WTC11 (cell line): Measurements from ENCODE around the gene REEP6. TPM values are rescaled to one million over a fixed set of nuclear protein-coding genes. Genes with fewer than 3 reads are reported as not detected.

ENCODE experiments used
- ATF3 ChIP-seq: sonication (generic); formaldehyde crosslinking; conservative IDR thresholded peaks from 2 replicates; pipeline ENCODE4 v1.8.1; 2022; ENCODE audit warnings: mild to moderate bottlenecking, missing genetic modification reagents
- CBFB ChIP-seq: sonication (generic); formaldehyde crosslinking; IDR thresholded peaks from 2 replicates; pipeline ENCODE4 v1.8.1; 2022; ENCODE audit warnings: mild to moderate bottlenecking, low read depth, missing genetic modification reagents
- FOXP1 ChIP-seq: sonication (generic); formaldehyde crosslinking; IDR thresholded peaks from 2 replicates; pipeline ENCODE4 v1.8.0; 2022; ENCODE audit warnings: missing genetic modification reagents, mild to moderate bottlenecking, moderate library complexity, borderline replicate concordance
- GABPB1 ChIP-seq: sonication (generic); formaldehyde crosslinking; IDR thresholded peaks from 2 replicates; pipeline ENCODE4 v1.8.1; 2023; ENCODE audit warnings: mild to moderate bottlenecking, missing genetic modification reagents
- GRHL2 ChIP-seq: fragments of 250-450 bp; sonication (Bioruptor Pico); IDR thresholded peaks from 2 replicates; pipeline ENCODE4 v1.8.0; 2022; ENCODE audit warnings: mild to moderate bottlenecking, moderate library complexity; ENCODE audit not compliant: insufficient replicate concordance, severe bottlenecking
- GTF2I ChIP-seq: fragments of 250-450 bp; sonication (Bioruptor Pico); conservative IDR thresholded peaks from 2 replicates; pipeline ENCODE4 v1.4.0; 2021; ENCODE audit warnings: mild to moderate bottlenecking
- HMGXB4 ChIP-seq: sonication (generic); formaldehyde crosslinking; IDR thresholded peaks from 2 replicates; pipeline ENCODE4 v1.8.1; 2023; ENCODE audit warnings: mild to moderate bottlenecking, moderate library complexity, missing genetic modification reagents
- IRF1 ChIP-seq: sonication (generic); formaldehyde crosslinking; IDR thresholded peaks from 2 replicates; pipeline ENCODE4 v1.8.0; 2023; ENCODE audit warnings: missing genetic modification reagents
- MYBL2 ChIP-seq: sonication (generic); formaldehyde crosslinking; IDR thresholded peaks from 2 replicates; pipeline ENCODE4 v1.8.1; 2023; ENCODE audit warnings: mild to moderate bottlenecking, moderate library complexity, missing genetic modification reagents
- OVOL2 ChIP-seq: fragments of 250-450 bp; sonication (Bioruptor Pico); IDR thresholded peaks from 2 replicates; pipeline ENCODE4 v1.9.0; 2021; ENCODE audit warnings: mild to moderate bottlenecking, borderline replicate concordance
- PRDM15 ChIP-seq: sonication (generic); formaldehyde crosslinking; IDR thresholded peaks from 2 replicates; pipeline ENCODE4 v1.8.0; 2022; ENCODE audit warnings: missing genetic modification reagents
- PRRX2 ChIP-seq: fragments of 250-450 bp; sonication (Bioruptor Pico); IDR thresholded peaks from 2 replicates; pipeline ENCODE4 v1.8.0; 2021; ENCODE audit warnings: mild to moderate bottlenecking
- RELA ChIP-seq: sonication (generic); formaldehyde crosslinking; IDR thresholded peaks from 2 replicates; pipeline ENCODE4 v1.8.1; 2022; ENCODE audit warnings: missing genetic modification reagents, mild to moderate bottlenecking, borderline replicate concordance
- SMAD3 ChIP-seq: sonication (generic); formaldehyde crosslinking; IDR thresholded peaks from 2 replicates; pipeline ENCODE4 v1.8.0; 2022; ENCODE audit warnings: missing genetic modification reagents, mild to moderate bottlenecking, borderline replicate concordance
- SOX15 ChIP-seq: fragments of 250-450 bp; sonication (Bioruptor Pico); IDR thresholded peaks from 2 replicates; pipeline ENCODE4 v1.9.0; 2021; ENCODE audit warnings: mild to moderate bottlenecking
- USF1 ChIP-seq: sonication (generic); formaldehyde crosslinking; IDR thresholded peaks from 2 replicates; pipeline ENCODE4 v1.8.0; 2022; ENCODE audit warnings: mild to moderate bottlenecking, missing genetic modification reagents
- ZBTB21 ChIP-seq: sonication (generic); formaldehyde crosslinking; IDR thresholded peaks from 2 replicates; pipeline ENCODE4 v1.8.1; 2023; ENCODE audit warnings: mild to moderate bottlenecking, missing genetic modification reagents, borderline replicate concordance
- ZMAT4 ChIP-seq: fragments of 250-450 bp; sonication (Bioruptor Pico); IDR thresholded peaks from 2 replicates; pipeline ENCODE4 v1.9.0; 2021; ENCODE audit warnings: mild to moderate bottlenecking
- ZNF121 ChIP-seq: sonication (generic); formaldehyde crosslinking; IDR thresholded peaks from 2 replicates; pipeline ENCODE4 v1.8.0; 2023; ENCODE audit warnings: missing genetic modification reagents
- ZNF138 ChIP-seq: sonication (generic); formaldehyde crosslinking; conservative IDR thresholded peaks from 2 replicates; pipeline ENCODE4 v1.8.1; 2022; ENCODE audit warnings: mild to moderate bottlenecking, moderate library complexity, missing genetic modification reagents
- ZNF263 ChIP-seq: sonication (generic); formaldehyde crosslinking; IDR thresholded peaks from 2 replicates; pipeline ENCODE4 v1.8.1; 2022; ENCODE audit warnings: low read depth, mild to moderate bottlenecking, moderate library complexity, missing genetic modification reagents
- ZNF281 ChIP-seq: sonication (generic); formaldehyde crosslinking; IDR thresholded peaks from 2 replicates; pipeline ENCODE4 v1.8.0; 2023; ENCODE audit warnings: mild to moderate bottlenecking, missing genetic modification reagents
- ZNF423 ChIP-seq: fragments of 250-450 bp; sonication (Bioruptor Pico); IDR thresholded peaks from 2 replicates; pipeline ENCODE4 v2.1.2; 2022; ENCODE audit warnings: mild to moderate bottlenecking, moderate library complexity
- ZNF425 ChIP-seq: fragments of 250-450 bp; sonication (Bioruptor Pico); conservative IDR thresholded peaks from 2 replicates; pipeline ENCODE4 v1.9.0; 2021; ENCODE audit warnings: mild to moderate bottlenecking
- ZNF671 ChIP-seq: fragments of 250-450 bp; sonication (Bioruptor Pico); IDR thresholded peaks from 2 replicates; pipeline ENCODE4 v1.8.0; 2021; ENCODE audit warnings: mild to moderate bottlenecking
- total RNA-seq: library from RNA; stranded (reverse); gene quantifications from 3 replicates; pipeline ENCODE4 v1.2.3, GENCODE V29; 2021

Gene REEP6
- total RNA-seq, 1 experiment from 2014 or later: 17.0 TPM

GRCh38 chr19:1465191-1466016, 25.6 kb upstream of the REEP6 start (continued):
- no peak for TF ChIP-seq SMAD3 (CRISPR knock-in tag)
- TF ChIP-seq OVOL2 (CRISPR knock-in tag): no peak
- no peak for TF ChIP-seq SOX15 (CRISPR knock-in tag)
- TF ChIP-seq PRDM15: no peak
- no peak for TF ChIP-seq GRHL2
- no peak for TF ChIP-seq GABPB1
- peak; percentile 57 for TF ChIP-seq ZNF263
- TF ChIP-seq ATF3 (CRISPR knock-in tag): no peak
- no peak for TF ChIP-seq RELA
- peak; percentile 81; the same call in 1 of the 2 replicates for TF ChIP-seq ZNF138 (CRISPR knock-in tag)
- TF ChIP-seq GTF2I (CRISPR knock-in tag): no peak
- TF ChIP-seq ZNF423: peak; percentile 28; the same call in 1 of the 2 replicates
- peak; percentile 72; the same call in 1 of the 2 replicates for TF ChIP-seq HMGXB4 (CRISPR knock-in tag)
- no peak for TF ChIP-seq ZNF671 (CRISPR knock-in tag)
- TF ChIP-seq ZMAT4: no peak
- no peak for TF ChIP-seq ZNF121 (CRISPR knock-in tag)
- TF ChIP-seq FOXP1 (CRISPR knock-in tag): no peak
- TF ChIP-seq MYBL2 (CRISPR knock-in tag): no peak
- TF ChIP-seq ZBTB21 (CRISPR knock-in tag): no peak
- no peak for TF ChIP-seq USF1
- TF ChIP-seq ZNF425: no peak
- no peak for TF ChIP-seq PRRX2
- no peak for TF ChIP-seq IRF1 (CRISPR knock-in tag)
- peak; percentile 33; the same call in 1 of the 2 replicates for TF ChIP-seq CBFB (CRISPR knock-in tag)
- TF ChIP-seq ZNF281 (CRISPR knock-in tag): no peak
